HG02885 (cell line): Measurements from ENCODE around the gene MN1.

Source experiments
- ATAC-seq: cut with Tn5 transposase; IDR thresholded peaks from one replicate; pipeline ENCODE4 v1.9.1; 2021; ENCODE audit warnings: mild to moderate bottlenecking; ENCODE audit not compliant: unreplicated experiment, poor library complexity

The MN1 gene

DNA sequence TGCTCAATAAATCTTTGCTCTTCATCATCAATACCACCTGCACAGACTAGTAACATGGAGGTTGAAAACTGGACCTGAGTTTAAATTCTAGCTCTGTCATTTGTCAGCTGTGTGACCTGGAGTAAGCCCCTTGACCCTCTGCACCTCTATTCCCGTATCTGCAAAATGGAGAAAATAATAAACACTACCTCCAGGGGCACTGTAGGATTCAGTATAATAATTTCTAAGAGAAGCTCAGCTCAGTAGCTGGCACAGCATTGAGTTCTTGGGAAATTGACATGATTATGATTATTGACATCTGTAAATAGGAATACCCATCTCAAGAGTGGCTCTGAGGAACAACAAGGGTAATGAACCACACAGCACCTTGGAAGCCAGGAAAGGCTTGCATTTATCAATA is 78.4 kb downstream of the MN1 start:
- no peak for ATAC-seq

DNA sequence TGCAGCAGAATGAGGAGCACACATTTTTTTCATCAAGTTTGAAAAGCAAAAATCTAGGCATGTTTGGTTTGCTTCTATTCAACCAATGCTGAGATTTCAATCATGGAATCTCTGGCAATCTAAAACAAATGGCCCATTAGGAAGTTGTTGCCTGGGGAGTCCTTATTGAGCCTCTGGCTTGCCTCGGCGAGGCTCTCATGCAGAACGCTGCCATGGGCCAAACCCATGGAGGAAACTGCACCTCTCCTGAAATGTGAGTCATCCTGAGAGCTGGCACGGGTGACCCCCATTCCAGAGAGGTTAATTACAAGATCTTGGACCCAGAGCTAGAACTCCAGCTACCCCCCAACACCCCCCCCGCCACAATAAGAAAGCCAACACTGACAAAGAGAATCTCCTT is 80.7 kb downstream of the MN1 start:
- ATAC-seq: no peak

DNA sequence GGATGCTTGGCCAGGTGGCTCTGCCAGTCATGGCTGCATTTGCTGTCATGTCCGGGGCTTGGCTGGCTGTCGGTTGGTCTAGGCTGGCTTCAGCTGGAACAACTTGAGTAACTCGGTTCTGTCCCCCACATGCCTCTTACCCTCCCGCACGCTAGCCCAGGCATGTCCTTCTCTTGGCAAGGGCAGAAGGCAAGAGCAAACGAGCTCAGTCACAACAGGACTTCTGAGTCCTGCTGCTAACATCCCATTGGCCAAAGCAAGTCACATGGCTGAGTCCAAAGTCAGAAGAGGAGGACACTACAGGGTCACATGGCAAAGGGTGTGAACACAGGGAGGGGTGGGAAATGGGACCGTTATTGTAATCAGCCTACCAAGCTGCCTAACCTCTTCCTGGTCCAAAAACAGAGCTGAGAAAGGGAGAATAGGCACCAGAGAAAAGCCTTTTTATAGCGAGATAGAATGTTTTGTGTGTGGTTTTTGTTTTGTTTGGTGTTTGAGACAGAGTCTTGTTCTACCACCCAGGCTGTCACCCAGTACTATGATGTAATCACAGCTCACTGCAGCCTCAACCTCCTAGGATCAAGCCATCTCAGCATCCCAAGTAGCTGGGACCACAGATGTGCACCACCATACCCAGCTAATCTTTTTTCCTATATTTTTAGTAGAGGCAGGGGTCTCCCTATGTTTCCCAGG is 81.9 kb downstream of the MN1 start:
- ATAC-seq: no peak

DNA sequence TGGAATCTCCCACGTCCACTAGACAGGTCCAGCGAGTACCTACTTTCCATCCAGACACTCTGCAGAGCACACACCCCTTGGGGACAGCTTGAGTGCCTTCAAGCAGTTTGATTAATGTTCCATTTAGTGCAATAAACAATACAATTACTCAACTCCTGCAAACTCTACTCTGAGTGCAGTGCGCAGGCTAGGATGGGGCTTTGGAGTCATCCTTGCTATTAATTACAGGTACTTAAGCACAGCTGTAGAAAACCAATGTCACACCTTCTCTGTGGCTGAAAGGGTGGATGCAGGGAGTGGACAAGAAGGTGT is 82.6 kb downstream of the MN1 start:
- no peak for ATAC-seq

DNA sequence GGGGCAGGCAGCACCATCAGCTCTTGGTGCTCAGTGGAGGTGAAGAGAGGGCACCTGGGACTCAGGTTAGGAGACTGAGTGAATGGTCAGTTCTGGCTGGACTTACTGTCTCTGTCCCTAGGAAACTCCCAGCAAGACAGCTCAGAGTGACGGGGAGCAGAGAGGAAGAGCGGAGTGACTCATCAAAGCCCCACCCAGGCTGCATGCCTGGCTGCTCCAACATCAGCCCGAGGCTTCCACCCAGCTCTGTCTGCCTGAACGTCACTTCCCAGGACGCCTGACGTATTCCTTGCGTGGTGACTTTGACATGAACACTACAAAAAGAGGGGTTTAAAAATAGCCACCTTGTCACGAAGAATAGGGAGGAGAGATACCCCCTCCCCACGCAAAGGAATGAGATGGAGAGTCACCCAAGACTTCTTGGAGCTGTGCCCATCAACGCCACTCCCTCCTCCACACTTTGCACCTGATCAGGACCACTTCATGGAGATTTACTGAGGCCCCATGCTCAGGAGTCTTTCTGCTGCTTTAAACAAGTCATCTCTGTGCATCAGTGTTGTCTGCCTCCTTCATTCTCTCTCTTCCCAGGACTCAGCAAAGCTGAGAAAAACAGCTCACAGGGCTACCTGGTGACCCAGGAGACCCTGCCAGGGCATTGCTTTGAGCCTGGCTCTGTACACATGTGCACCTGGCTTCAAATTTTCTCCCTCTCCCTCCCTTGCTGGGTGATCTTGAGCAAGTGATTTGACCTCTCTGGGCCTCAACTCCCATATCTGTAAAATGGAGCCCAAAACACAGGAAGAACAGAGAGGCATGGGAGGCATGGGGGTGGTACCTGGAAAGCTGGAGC is 83.1 kb downstream of the MN1 start:
- ATAC-seq: no peak

DNA sequence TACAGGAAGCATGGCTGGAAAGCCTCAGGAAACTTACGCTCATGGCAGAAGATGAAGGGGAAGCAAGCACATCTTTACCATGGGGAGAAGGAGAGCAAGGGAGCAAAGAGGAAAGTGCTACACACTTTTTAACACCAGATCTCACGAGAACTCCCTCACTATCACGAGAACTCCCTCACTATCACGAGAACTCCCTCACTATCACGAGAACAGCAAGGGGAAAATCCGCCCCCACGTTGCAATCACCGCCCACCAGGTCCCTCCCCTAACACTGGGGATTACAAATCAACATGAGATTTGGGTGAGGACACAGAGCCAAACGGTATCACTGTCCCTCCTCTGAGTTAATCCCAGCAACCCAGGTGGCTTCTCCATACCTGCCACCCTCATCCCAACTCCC is 84.5 kb downstream of the MN1 start:
- ATAC-seq: no peak

DNA sequence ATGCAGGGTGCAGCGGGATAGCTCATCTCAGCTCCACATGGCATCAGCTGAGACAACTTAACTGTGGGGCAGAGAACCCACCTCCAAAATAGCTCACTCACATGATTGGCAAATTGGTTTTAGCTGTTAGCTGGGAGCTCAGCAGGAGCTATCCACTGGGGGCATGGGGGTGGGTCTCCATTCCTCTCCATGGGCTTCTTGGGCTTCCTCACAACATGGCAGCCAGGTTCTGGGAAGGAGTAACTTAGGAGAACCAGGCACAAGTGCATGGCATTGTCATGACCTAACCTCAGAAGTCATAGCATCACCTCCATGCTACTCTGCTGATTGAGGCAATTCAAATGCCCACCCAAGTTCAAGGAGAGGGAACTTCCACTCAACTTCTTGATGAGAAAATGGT is 85.5 kb downstream of the MN1 start:
- no peak for ATAC-seq

DNA sequence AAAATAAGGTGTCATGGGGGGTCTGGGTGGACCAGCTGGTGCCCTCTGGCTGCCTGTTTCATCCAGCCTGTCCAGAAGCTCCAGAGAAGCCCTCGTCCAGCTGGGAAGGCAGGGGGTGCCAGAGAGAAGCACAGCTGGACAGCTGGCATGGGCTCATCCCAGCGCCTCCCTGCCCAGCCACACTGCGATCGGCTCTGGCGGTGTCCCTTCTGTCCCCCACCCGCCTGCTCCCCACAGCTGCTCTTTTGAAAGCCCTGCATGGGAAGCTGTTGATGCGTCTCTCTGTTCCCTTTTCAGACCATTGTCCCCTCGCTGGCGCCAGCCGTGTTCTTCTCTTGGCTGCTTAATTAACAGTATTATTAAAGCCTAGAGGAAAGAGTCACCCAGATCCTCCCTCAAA is 86.5 kb downstream of the MN1 start:
- no peak for ATAC-seq

DNA sequence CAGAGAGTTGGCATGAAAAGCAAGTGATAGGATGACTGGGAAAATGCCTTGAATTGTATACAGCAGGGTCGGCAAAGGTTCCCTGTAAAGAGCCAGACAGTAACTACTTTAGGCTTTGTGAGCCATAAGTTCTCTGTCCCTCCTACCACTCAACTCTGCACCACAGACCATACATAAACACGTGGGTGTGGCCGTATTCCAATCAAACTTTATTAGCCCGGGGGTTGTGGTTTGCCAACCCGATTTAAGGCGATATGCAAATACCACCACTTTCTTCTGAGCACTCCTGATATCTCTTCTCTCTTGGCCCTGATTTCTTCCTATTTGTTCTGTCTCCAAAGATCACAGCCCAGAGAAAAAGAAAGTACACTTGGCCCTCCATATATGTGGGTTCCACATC is 87.5 kb downstream of the MN1 start:
- ATAC-seq: no peak

DNA sequence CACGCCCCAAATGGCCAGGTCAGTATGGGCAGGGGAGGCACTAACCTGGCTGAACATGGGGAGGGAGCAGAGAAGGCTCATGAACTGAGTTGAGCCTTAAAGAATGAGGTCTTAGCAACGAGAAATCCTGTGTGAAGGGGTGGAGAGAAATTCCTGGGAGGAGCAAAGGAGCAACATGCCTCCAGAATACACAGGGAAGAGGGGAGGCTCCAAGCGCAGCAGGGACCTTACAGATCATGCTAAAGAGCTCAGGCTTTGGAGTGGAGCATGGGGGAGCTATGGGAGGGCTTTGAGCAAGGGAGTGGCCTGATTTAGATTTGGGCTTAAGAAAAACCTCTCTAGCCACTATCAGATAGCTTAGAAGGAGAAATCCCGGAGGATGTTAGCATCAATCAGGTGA is 88.1 kb downstream of the MN1 start:
- ATAC-seq: no peak

DNA sequence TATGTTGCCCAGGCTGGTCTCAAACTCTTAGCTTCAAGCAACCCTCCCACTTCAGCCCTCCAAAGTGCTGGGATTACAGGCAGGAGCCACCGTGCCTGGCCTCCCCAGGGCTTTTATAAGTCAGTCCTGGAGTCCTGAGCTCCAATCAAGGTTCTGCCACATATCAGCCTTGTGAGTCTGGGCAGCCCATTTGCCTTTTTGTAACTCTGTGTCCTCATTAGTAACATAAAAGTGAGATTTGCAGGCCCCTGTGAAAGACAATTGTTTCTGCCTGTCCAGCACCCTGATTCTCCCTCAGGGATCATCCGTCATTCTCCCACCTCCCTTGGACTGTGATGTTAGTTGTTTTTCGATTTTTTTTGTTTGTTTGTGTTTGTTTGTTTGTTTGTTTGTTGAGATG is 89.8 kb downstream of the MN1 start:
- ATAC-seq: no peak

DNA sequence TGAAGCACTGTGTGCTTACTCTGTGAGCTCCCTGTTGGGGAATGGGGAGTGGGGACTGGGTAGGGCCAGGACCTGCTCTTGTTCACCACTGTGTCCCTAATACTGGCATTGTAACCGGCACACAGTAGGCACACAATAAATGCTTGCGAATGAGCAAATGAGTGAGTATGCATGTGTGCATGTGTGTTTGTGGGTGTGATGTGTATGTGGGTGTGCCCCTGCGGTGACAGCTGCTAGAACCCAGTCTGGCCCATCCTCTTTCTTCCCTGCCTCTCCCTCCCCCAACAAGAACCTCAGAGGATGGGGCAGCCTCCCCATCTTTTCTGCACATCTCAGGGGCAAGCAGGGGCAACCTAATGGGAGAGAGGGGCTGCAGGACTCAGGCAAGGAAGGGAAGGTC is 90.5 kb downstream of the MN1 start:
- no peak for ATAC-seq

DNA sequence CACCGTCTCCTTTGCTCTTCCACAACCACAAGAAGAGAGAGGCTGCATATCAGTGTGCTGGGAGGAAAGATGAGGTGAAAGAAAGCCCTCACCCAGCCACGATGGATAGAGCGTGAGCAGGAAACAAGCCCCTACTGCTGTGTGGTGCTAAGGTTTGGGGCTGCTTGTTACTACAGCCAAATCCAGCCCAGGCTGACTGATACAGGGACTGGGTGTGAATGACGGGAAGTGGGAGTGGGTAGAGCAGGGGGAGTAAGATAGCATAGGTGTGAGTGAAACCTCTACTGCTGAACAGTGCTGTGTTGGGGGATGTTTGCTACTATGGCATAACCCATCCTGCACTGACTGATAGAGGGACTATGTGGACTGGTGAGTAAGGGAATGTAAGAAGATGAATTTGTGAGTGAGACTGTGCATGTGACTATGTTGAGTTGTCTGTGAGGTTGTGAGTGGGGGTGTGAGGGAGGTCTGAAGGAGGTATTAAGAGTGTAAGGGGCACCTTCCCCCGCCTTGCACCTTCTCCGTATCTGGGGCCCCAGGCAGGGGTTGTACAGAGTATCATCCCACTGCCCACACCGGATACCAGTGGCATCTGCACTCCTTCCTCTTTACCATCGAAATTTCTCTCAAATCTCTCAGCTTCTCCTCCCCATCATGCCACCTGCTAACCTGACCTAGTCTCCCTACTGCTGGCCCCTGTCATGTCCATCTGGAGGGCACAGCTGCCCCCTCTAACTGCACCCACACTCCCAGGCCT is 91.5 kb downstream of the MN1 start:
- ATAC-seq: no peak

DNA sequence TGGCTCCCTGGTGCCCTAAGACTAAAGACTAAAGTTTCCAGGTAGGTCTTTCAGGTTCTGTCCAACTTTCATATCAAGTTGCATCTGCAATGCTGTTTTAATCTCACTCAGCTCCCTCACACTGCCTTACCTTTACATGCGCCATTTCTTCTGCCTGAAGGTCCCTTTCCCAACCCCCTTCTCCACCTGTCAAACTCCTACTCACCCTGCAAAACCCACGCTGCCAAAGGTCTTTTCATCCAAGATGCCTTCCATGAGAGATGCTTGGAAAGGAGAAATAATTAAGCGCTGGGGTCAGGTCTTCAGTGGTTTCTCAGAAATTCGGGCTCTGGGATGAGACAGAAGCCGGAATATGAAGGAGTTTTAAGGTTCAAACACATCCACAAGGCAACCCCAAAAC is 95.1 kb downstream of the MN1 start:
- ATAC-seq: no peak

DNA sequence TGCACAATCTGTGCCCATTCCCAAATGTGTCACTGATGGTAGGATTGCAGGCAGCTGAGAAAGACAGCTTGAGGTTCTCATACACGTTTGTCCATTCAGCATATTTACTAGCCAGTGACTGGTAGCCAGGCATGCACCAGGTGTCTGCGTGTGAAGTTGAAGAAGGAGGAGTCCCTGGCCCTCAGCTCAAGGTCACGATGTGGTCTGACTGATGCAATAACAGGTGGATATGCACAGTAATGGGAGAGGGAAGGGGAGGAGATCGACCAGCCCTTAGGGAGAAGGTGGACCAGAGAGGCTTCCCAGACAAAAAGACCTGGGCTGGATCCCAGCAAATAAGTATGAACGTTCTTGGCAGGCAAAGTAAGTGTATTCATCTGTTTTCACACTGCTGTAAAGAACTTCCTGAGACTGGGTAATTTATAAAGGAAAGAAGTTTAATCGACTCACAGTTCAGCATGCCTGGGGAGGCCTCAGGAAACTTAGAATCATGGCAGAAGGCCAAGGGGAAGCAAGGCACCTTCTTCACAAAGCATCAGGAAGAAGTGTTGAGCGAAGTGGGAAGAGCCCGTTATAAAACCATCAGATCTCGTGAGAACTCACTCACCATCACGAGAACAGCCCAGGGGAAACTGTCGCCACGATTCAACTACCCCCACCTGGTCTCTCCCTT is 96.0 kb downstream of the MN1 start:
- no peak for ATAC-seq

DNA sequence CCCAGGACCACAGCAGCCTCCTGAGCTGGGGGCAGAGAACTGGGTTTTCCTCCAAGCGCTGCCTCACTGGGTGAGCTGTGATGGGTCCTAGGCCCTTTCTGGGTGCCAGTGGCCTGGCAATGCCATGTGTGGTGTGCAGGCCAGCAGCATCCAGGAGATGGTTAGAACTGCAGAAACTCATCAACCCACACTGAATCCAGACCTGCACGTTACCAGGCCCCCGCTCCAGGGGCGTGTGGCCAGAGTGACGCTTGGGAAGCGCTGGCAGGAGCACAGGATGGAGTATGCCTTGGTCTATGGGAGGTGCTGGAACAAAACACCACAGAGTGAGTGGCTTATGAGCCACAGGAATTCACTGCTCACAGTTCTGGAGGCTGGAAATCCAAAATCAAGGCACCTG is 97.0 kb downstream of the MN1 start:
- no peak for ATAC-seq

DNA sequence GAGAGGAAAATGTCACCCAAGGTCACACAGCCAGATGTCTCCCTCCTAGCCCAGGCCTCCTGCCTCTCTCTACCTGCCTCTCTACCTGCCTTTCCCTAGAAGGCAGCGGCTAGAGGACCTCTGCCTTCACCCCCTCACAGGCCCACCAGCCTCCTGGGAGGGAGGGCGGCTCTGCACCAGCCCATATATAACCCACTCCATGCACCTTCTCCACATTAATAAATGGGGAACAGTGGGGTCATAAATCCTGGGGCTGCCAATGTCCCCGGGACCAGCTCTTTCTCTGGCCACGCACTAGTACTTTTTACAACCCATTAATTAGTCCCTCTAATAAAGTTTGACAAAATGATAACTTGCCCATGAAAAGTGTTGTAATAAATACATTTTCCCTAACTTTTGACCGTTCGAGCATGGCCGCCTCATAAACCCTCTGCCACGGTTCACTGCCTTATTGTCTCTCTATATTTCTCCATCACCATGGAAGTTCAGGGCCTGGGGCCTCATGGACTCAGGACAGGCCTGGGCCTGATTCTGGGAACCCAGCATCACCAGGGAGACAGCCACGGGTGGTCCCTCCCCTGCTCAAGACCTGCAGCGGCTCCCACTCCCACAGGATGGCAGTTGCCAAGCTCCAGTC is 102.1 kb downstream of the MN1 start:
- ATAC-seq: no peak

DNA sequence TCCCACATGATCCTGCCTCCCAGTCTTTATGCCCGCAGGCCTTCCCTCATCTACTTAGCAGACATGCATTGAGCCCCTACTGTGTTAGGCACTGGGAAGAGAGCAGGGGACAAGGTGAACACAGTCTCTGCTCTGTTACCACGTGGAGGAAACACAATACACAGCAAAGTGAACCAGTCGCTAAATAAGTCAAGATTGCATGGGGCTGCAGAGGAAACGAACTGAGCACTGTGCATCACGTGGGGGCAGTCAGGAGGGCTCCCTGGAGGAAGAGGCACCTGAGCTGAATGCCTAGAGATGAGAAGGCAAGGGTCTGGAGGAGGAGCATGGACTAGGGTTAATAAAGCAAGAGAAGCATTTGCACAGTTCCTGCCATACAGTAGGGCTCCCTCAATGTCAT is 102.7 kb downstream of the MN1 start:
- no peak for ATAC-seq
